GM18526 (cell line): ENCODE measurements around the gene NOL4L.

Experiments
- POLR2A ChIP-seq: IDR thresholded peaks from 3 replicates; pipeline ENCODE4 v1.6.1; 2011; ENCODE audit not compliant: insufficient read length; ENCODE audit errors: extremely low read depth

Gene NOL4L

GRCh38 chr20:32512047-32512385, 73.1 kb downstream of the NOL4L start:
- TF ChIP-seq POLR2A: no peak

GRCh38 chr20:32511358-32512046, 73.6 kb downstream of the NOL4L start:
- no peak for TF ChIP-seq POLR2A

- TF ChIP-seq POLR2A: no peak
Observed at GRCh38 chr20:32510601-32511357, 74.4 kb downstream of the NOL4L start.

- no peak for TF ChIP-seq POLR2A
Observed at GRCh38 chr20:32510120-32510600, 75.0 kb downstream of the NOL4L start.

GRCh38 chr20:32509639-32510066, 75.5 kb downstream of the NOL4L start:
- no peak for TF ChIP-seq POLR2A

GRCh38 chr20:32508775-32509119, 76.4 kb downstream of the NOL4L start:
- no peak for TF ChIP-seq POLR2A

GRCh38 chr20:32507998-32508774, 76.9 kb downstream of the NOL4L start:
- no peak for TF ChIP-seq POLR2A

- no peak for TF ChIP-seq POLR2A
Observed at GRCh38 chr20:32506721-32507120, 78.4 kb downstream of the NOL4L start.

- TF ChIP-seq POLR2A: no peak
Observed at GRCh38 chr20:32505723-32506473, 79.2 kb downstream of the NOL4L start.

GRCh38 chr20:32501709-32502108, 83.4 kb downstream of the NOL4L start:
- TF ChIP-seq POLR2A: no peak

- TF ChIP-seq POLR2A: no peak
Observed at GRCh38 chr20:32497589-32498224, 87.4 kb downstream of the NOL4L start.

- no peak for TF ChIP-seq POLR2A
Observed at GRCh38 chr20:32496811-32497533, 88.2 kb downstream of the NOL4L start.

GRCh38 chr20:32495949-32496348, 89.2 kb downstream of the NOL4L start:
- TF ChIP-seq POLR2A: no peak

GRCh38 chr20:32495217-32495565, 89.9 kb downstream of the NOL4L start:
- TF ChIP-seq POLR2A: no peak
